Dedifferentiated amniotic fluid mesenchymal stem cell (primary cell): Measurements from ENCODE around the gene KDSR.

Source experiments
- DNase-seq: peaks from one replicate; pipeline ENCODE4 v3.0.0-alpha.2; 2016; ENCODE audit errors: extremely low spot score

Gene KDSR

GRCh38 chr18:63367053-63367953, at the start of gene KDSR:
TSS of gene KDSR (minus strand) at chr18:63367206. CDS start at chr18:63367118, 88 bp downstream.
- peak; percentile 99 for DNase-seq

- DNase-seq, result no peak
Measured at GRCh38 chr18:63412953-63413352, 45.9 kb upstream of the KDSR start.

- no peak for DNase-seq
Measured at GRCh38 chr18:63410792-63411191, 43.8 kb upstream of the KDSR start.

- no peak for DNase-seq
Measured at GRCh38 chr18:63409301-63409700, 42.3 kb upstream of the KDSR start.

GRCh38 chr18:63407734-63408133, 40.7 kb upstream of the KDSR start:
- no peak for DNase-seq

GRCh38 chr18:63405986-63406385, 39.0 kb upstream of the KDSR start:
- no peak for DNase-seq

- DNase-seq, result no peak
Measured at GRCh38 chr18:63402246-63403162, 35.5 kb upstream of the KDSR start.

- DNase-seq, result no peak
Measured at GRCh38 chr18:63399300-63399699, 32.3 kb upstream of the KDSR start.

- no peak for DNase-seq
Measured at GRCh38 chr18:63397349-63397748, 30.3 kb upstream of the KDSR start.

GRCh38 chr18:63395503-63395902, 28.5 kb upstream of the KDSR start:
- no peak for DNase-seq

- no peak for DNase-seq
Measured at GRCh38 chr18:63394954-63395353, 27.9 kb upstream of the KDSR start.

- DNase-seq, result no peak
Measured at GRCh38 chr18:63387861-63388260, 20.9 kb upstream of the KDSR start.

GRCh38 chr18:63382843-63383242, 15.8 kb upstream of the KDSR start:
- DNase-seq, result no peak

GRCh38 chr18:63379639-63379962, 12.6 kb upstream of the KDSR start:
- DNase-seq, result no peak

GRCh38 chr18:63378919-63379638, 12.1 kb upstream of the KDSR start:
- DNase-seq, result no peak

- DNase-seq, result no peak
Measured at GRCh38 chr18:63377275-63377980, 10.4 kb upstream of the KDSR start.

- no peak for DNase-seq
Measured at GRCh38 chr18:63376538-63376937, 9.5 kb upstream of the KDSR start.

- peak; percentile 31 for DNase-seq
Measured at GRCh38 chr18:63374540-63374939, 7.5 kb upstream of the KDSR start.

GRCh38 chr18:63373161-63373560, 6.2 kb upstream of the KDSR start:
- no peak for DNase-seq

- DNase-seq, result no peak
Measured at GRCh38 chr18:63368611-63369010, 1.6 kb upstream of the KDSR start.
